OCI-M1 (cell line): Measurements from ENCODE around the gene ERC1.
"Not testable (repeated sequence)": the region's sequence is repeated elsewhere in the genome, so short reads cannot be mapped to it uniquely, and the experiment has no call there.

Source experiments
- DNase-seq: peaks from one replicate; lab custom pipeline; 2025; lab: John Stamatoyannopoulos, UW

The ERC1 gene

GRCh38 chr12:1189163-1189562 lies 198.1 kb downstream of the ERC1 start:
- no peak for DNase-seq

DNA sequence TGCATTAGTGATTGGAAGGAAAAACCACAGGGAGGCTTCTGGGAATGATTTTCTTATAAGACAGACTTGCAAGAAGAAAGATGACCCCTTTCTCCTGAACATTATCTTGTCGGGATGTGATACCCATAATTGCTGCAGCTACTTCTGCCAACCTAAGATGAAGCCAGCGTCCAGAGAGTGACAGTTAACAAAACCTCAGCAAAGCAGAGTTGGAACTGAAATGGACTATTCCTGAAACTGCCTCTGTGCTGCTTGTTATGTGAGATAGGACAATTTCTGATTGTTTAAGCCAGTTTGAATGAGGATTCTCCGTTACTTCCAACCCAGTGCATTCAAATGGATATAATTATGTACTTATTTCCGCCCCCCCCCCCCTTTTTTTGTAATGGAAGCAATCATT lies 204.5 kb downstream of the ERC1 start:
- DNase-seq: no peak

GRCh38 chr12:1197264-1198018 lies 206.4 kb downstream of the ERC1 start:
- no peak for DNase-seq

- DNase-seq: not testable (repeated sequence)
Measured at GRCh38 chr12:1198854-1199253, 207.8 kb downstream of the ERC1 start.

- DNase-seq: no peak
Measured at GRCh38 chr12:1199700-1200099, 208.7 kb downstream of the ERC1 start.

- DNase-seq: no peak
Measured at GRCh38 chr12:1201030-1201429, 210.0 kb downstream of the ERC1 start.

DNA sequence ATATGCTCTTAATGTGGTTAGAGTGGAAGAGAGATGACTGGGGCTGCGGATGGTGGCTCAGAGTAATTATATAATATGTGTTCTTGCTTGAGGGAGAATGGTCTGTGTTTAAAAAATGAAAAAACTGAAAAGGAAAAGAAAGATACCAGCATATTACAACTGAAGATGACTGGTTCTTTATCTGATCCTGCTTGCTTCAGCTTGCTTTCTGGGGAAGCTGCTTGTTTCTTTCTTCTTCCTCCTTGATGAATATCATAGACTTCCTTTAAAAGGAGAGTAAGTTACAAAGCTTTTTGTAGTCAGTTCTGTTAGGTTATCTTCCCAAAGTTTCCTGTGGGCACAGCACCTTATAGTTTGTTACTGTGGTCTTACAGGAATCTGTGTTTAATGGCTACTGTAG lies 210.9 kb downstream of the ERC1 start:
- peak; percentile 71 for DNase-seq

DNA sequence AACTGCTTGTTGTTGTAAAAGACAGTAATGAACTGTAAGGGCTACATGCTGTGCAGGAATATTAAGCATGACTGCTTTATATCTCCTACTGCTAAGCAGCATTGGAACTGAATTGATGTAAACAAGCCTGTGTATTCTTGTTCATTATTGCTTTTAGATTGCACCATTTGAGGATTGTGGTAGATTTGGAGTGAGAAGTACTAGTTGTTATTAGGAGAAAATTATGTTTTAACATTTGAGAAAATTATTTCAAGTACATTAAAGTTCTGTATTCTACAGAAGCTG lies 212.7 kb downstream of the ERC1 start:
- peak; percentile 64 for DNase-seq

DNA sequence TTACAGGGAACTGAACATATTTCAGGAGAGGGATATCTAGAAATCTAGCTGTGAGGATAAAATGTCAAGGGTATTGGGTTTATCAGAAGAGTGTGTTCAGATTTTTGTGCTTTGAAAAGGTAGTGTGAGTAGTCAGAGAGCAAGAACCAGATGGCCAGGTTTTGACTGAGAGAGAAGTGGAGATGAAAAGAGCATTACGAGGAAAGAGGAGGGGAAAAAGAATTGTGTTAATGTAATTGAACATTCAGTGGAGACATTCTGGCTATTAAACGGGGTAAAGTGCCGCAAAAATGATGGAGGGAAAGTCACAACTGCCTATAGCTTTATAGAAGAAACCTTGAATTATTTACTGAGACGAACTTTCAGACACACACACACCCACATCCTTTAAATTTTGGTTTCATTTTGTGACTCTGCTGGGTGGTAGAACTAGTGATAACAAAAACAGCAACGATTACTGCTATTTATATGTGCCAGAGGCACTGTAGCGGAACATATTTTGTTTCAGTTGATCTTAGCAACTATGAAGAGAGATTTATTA lies 213.6 kb downstream of the ERC1 start:
- DNase-seq: peak; percentile 87

GRCh38 chr12:1205512-1206060 lies 214.6 kb downstream of the ERC1 start:
- DNase-seq: peak; percentile 58

DNA sequence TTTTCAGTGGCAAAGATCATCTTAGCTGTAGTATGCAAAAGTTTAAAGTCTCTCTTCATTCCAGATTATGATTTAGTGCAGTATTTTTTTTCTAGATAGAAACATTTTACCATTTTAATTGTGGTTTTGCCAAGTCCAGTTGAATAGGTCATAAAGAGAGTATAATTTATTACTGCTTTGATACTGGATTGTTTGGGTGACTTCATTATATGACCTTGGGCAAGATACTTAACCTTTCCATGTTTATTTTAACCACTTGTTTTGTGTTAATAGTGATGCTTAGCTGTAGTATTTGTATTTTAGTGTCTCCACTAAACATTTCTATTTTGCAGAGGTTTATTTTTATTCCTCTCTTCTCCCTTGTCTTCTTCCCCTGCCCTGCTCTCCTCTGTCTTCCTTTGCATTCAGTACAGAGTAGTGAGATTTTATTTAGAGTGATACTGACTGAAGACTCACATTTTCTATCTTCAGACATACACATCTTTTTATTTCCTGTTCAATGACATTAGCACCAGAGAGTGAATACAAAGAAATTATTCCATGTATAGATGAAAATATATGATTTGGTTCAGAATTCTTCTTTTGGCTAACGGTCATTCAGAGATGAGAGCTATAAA lies 215.2 kb downstream of the ERC1 start:
- DNase-seq: no peak

GRCh38 chr12:1207276-1207675 lies 216.3 kb downstream of the ERC1 start:
- DNase-seq: no peak

DNA sequence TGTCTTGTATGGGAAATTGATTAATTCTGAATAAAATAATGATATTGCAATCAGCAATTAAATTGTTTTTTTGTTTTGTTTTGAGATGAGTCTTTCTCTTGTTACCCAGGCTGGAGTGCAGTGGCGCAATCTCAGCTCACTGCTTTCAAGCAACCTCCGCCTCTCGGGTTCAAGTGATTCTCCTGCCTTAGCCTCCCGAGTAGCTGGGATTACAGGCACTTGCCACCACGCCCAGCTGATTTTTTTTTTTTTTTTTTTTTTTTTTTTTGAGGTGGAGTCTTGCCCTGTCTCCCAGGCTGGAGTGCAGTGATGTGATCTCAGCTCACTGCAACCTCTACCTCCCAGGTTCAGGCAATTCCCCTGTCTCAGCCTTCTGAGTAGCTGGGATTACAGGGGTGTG lies 217.7 kb downstream of the ERC1 start:
- DNase-seq: not testable (repeated sequence)

- no peak for DNase-seq
Measured at GRCh38 chr12:1212526-1212925, 221.5 kb downstream of the ERC1 start.

DNA sequence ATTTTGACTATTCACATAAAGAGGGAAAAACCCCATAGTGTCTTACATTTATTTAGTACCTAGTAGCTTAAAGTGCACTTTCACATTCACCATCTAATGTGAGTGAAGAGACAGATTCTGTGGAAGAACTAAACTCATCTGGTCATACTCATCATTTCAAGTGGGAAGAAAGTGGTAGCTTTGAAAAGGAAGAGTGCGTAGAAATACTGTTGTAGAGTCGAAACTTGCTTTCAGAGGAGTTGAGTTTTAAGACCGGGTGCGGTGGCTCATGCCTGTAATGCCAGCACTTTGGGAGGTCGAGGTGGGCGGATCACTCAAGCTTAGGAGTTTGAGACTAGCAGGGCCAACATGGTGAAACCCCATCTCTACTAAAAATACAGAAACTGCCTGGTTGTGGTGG lies 222.2 kb downstream of the ERC1 start:
- no peak for DNase-seq

DNA sequence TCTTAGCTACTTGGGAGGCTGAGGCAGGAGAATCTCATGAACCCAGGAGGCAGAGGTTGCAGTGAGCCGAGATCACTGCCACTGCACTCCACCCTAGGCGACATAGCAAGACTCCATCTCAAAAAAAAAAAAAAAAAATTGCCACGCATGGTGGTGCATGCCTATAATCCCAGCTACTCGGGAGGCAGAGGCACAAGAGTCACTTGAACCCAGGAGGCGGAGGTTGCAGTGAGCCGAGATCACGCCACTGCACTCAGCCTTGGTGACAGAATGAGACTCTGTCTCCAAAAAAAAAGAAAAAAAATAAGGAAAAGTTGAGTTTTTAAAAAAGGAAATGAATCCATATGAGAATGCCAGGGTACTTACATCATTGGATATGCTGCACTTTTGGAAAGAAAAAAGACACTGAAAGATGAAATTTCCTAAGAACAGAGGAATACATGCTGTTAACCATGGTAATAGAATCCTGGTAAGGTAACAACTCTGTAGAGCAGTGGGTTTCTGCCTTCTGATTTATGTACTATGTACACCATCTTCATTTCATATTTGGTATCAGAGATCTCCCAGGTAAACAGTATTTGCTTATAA lies 222.7 kb downstream of the ERC1 start:
- no peak for DNase-seq

GRCh38 chr12:1216560-1216959 lies 225.5 kb downstream of the ERC1 start:
- no peak for DNase-seq

DNA sequence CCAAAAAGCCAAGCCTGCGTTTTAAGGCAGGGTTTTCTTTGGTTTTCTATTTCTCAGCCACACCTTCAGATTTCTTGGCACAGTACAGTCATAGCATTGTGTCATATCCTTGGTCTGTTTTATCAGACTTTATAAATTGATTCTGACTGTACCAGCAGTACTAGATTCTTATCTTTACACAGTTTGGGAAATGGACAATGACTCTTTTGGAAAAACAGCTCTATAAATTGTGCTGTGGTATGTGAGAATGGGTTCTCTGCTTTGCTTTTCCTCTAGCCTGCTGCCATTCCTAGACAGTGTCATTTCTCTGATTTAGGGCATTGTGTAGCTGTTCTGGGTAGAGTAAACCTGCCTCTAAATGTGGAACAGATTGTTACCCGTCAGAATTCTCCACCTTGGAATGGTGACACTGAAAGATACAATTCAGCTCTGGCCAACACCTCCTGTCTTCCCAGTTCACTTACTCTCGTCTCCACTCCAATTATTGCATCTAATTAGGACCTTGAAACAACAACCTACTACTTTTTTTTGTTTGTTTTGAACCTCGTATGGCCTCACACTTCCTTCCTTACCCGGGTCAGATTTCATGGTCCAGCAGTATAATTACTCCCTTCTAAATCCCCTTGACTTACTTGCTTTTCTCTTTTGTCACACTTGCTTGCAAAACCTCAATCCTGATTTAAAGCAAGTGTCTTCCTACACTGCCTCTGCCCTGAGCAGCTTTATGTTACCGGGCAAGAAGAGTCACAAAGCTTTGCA lies 226.3 kb downstream of the ERC1 start:
- no peak for DNase-seq

GRCh38 chr12:1218369-1218768 lies 227.3 kb downstream of the ERC1 start:
- no peak for DNase-seq

DNA sequence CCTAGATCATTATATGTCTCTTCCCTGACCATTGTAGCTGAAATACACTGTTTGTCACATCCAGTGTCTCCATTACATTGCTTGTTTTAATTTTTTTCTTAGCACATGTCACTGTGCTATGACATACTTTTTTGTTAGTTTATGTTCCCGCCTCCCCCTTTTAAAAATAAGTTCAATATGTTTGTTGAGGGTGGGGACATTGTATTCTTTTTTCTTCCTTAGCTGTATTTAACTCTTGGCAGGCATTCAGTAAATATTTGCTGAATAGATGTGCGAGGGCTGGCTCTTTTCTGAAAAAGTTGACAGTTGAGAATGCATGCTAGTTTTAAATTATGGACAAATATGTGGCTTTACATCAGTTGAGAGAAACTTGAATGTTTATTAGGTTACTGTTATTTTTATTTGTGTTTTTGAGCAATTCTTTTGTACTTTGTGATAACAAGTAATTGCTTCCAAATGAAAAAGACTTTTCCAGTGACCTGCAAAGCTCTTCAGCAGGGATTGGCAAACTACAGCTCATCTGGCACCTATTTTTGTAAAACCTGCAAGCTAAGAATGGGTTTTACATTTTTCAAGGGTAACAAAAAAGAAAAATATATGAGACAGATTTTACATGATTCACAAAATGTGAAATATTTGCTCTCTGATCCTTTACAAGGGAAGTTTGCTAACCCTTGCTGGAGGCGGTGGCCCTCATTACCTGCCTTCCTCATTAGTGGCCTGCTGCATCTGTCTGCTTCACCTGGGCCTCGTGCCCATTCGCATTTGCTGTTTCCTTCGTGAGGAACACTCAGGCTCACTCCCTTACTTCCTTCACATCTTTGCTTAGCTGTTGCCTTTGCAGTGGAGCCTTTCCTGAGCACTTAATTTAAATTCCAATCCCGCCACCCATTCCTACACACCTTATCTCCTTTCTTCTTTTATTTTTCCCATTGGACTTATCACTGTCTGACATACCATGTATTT lies 229.4 kb downstream of the ERC1 start:
- DNase-seq: no peak
